HepG2 (cell line): ENCODE data around the gene TMEM87A. TPM values are rescaled to one million over a fixed set of nuclear protein-coding genes. Genes with fewer than 3 reads are reported as not detected.

Experiments
- BORCS8-MEF2B ChIP-seq: sonication (generic); formaldehyde crosslinking; IDR thresholded peaks from 2 replicates; pipeline ENCODE4 v1.8.0; 2022; ENCODE audit warnings: mild to moderate bottlenecking, missing genetic modification reagents
- DRAP1 ChIP-seq: IDR thresholded peaks from 2 replicates; pipeline ENCODE4 v1.6.1; 2016; ENCODE audit warnings: missing genetic modification reagents, missing compliant biosample characterization
- GABPA ChIP-seq, 2 experiments: IDR thresholded peaks; 2 replicates each; pipeline ENCODE4 v1.6.1; 2011 to 2016; ENCODE audit warnings: low read depth in 2 of 2, low read length in 1 of 2, missing biosample characterization in 1 of 2, missing genetic modification characterization in 1 of 2
- HDAC1 ChIP-seq: sonication (generic); formaldehyde crosslinking; IDR thresholded peaks from 2 replicates; pipeline ENCODE4 v1.5.1; 2020; ENCODE audit warnings: mild to moderate bottlenecking, missing genetic modification reagents
- HIC2 ChIP-seq: sonication (generic); formaldehyde crosslinking; IDR thresholded peaks from 2 replicates; pipeline ENCODE4 v1.9.0; 2022; ENCODE audit warnings: low read depth, missing genetic modification reagents
- HMGXB4 ChIP-seq, 2 experiments: sonication (generic) in 1 of 2; formaldehyde crosslinking in 1 of 2; IDR thresholded peaks; 2 replicates each; pipeline versions ENCODE4 v1.4.0 to v1.6.1; 2018 to 2020; ENCODE audit warnings: missing genetic modification reagents in 2 of 2, borderline replicate concordance in 1 of 2, low read depth in 1 of 2, mild to moderate bottlenecking in 1 of 2, missing biosample characterization in 1 of 2
- PRDM4 ChIP-seq: sonication (generic); formaldehyde crosslinking; IDR thresholded peaks from 2 replicates; pipeline ENCODE4 v1.9.0; 2021; ENCODE audit warnings: missing genetic modification reagents, borderline replicate concordance
- REST ChIP-seq, 2 experiments: IDR thresholded peaks; 2 replicates each; pipeline ENCODE4 v1.6.1; 2011 to 2012; ENCODE audit warnings: low read length in 2 of 2, borderline replicate concordance in 1 of 2, low read depth in 1 of 2, mild to moderate bottlenecking in 1 of 2, moderate library complexity in 1 of 2
- THAP8 ChIP-seq: sonication (generic); formaldehyde crosslinking; IDR thresholded peaks from 2 replicates; pipeline ENCODE4 v1.5.1; 2020; ENCODE audit warnings: missing genetic modification reagents, mild to moderate bottlenecking, borderline replicate concordance
- ZNF136 ChIP-seq: sonication (generic); formaldehyde crosslinking; IDR thresholded peaks from 2 replicates; pipeline ENCODE4 v1.8.1; 2022; ENCODE audit warnings: low read depth, mild to moderate bottlenecking, moderate library complexity, missing genetic modification reagents
- ZNF253 ChIP-seq: sonication (generic); formaldehyde crosslinking; IDR thresholded peaks from 2 replicates; pipeline ENCODE4 v1.8.0; 2022; ENCODE audit warnings: mild to moderate bottlenecking, missing genetic modification reagents, borderline replicate concordance
- ZNF263 ChIP-seq: sonication (generic); formaldehyde crosslinking; IDR thresholded peaks from 2 replicates; pipeline ENCODE4 v1.4.0; 2020; ENCODE audit warnings: missing genetic modification reagents
- ZUFSP ChIP-seq: sonication (generic); formaldehyde crosslinking; IDR thresholded peaks from 2 replicates; pipeline ENCODE4 v1.9.0; 2021; ENCODE audit warnings: missing genetic modification reagents, mild to moderate bottlenecking, borderline replicate concordance
- polyA plus RNA-seq, 8 experiments: library from polyadenylated mRNA; depleted of rRNA in 3 of 8; stranded (reverse) in 7 of 8; unstranded in 1 of 8; fragments of >200 nt; fragmentation: Illumina TruSeq in 4 of 8; extraction: Trizol in 4 of 8; gene quantifications; 2 replicates each; pipeline versions ENCODE4 v1.2.1 to v1.2.3, GENCODE V29; 2011 to 2016; ENCODE audit warnings: low read depth in 4 of 8, missing spikeins in 1 of 8, mixed read lengths in 1 of 8; ENCODE audit not compliant: insufficient read depth in 1 of 8
- total RNA-seq, 5 experiments: library from RNA; depleted of rRNA; stranded (reverse); fragments of >200 nt; fragmentation: Illumina TruSeq; extraction: Trizol; gene quantifications; 2 replicates each; pipeline ENCODE4 v1.2.3, GENCODE V29; 2016; ENCODE audit warnings: low read depth in 1 of 5

Gene TMEM87A
- total and polyA plus RNA-seq, 2 of the 13 experiments (the other 11 are each of a cell fraction or from before 2014, with no cell fraction given) = 20.2 to 42.8 TPM

- TF ChIP-seq HDAC1 (CRISPR knock-in tag) (no peak), HIC2 (CRISPR knock-in tag) (no peak), BORCS8-MEF2B (CRISPR knock-in tag) (no peak), ZNF136 (CRISPR knock-in tag) (no peak), ZUFSP (no peak), ZNF263 (CRISPR knock-in tag) (no peak), ZNF253 (no peak), HMGXB4 (CRISPR knock-in tag; IDR thresholded peaks at IDR 0.05; ENCODE audit: borderline replicate concordance in 1 of 2, low read depth in 1 of 2) (no peak), PRDM4 (CRISPR knock-in tag) (no peak), DRAP1 (CRISPR knock-in tag) (no peak), THAP8 (CRISPR knock-in tag) (no peak), REST (IDR thresholded peaks at IDR 0.05; ENCODE audit: borderline replicate concordance in 1 of 2, low read depth in 1 of 2, low read length in 2 of 2) (no peak), GABPA (IDR thresholded peaks at IDR 0.05; ENCODE audit: low read depth, low read length) (no peak), GABPA (CRISPR knock-in tag; IDR thresholded peaks at IDR 0.05; ENCODE audit: low read depth) (no peak)
Measured at GRCh38 chr15:42226648-42227047, 46.6 kb downstream of the TMEM87A start (continued).
